GM18505 (cell line): ENCODE measurements around the gene NDRG2.
"Not testable (repeated sequence)": the region's sequence is repeated elsewhere in the genome, so short reads cannot be mapped to it uniquely, and the experiment has no call there.

ENCODE experiments used
- ATAC-seq: cut with Tn5 transposase; IDR thresholded peaks from one replicate; pipeline ENCODE4 v1.9.1; 2021; ENCODE audit not compliant: unreplicated experiment
- POLR2A ChIP-seq: IDR thresholded peaks from 4 replicates; pipeline ENCODE4 v1.6.1; 2011; ENCODE audit warnings: borderline replicate concordance; ENCODE audit not compliant: insufficient read depth, insufficient read length; ENCODE audit errors: extremely low read depth

Gene NDRG2

DNA sequence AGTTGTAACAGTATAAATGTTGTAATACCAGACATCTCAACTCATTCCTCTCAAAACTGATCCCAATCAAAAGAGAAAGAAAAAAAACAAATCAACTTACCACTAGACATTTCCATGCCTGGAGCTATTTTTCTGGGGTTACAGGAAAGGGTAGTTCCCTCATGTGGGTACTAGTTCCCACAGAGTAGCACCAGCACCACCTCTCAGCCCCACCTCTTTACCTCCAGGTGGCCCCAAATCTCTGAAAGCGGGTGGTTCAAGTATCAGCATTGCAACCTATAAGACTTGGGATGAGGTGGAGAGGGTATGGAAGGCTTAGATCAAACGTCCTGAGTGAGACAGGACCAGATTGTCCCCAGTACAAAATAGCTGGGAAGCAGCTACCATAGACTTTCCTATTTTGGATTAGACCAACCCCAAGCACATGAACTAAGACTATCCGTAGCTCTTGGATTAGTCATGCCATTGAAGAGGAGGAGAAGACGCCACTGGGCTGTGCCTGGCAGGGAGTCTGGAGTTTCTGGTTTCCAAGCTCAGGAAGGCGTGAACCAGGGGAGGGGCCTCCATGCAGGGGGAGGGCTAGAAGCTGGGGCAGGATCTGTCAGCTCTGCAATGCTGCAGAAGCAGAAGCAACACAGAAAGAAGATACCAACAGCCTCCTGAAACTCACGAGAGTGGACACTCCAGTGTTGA lies 26.0 kb downstream of the NDRG2 start, which contains the start of gene SLC39A2:
Gene SLC39A2 (plus strand): TSS at position 620 of the 693 bp plus-strand sequence. CDS start 154 bp downstream, outside the sequence.
- no peak for TF ChIP-seq POLR2A
- ATAC-seq = no peak

DNA sequence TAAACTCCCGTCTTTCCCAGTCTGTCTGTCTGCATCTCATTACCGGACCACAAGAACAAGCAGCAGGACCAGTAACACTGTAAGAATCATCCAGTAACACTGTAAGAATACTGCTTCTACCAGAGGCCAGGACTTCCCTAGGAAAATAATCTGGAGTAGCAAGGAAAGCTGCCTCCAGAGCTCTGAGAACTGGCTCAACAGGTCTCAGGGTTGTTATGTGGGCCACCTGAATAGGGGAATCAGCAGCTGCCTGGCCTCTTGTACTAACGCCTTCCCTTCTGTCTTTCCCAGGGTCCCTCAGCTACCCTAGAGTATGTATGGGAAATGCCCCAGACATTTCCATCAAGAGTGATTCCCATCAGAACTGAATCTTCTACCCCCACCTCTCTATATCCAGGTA lies 26.7 kb downstream of the NDRG2 start:
- no peak for ATAC-seq

DNA sequence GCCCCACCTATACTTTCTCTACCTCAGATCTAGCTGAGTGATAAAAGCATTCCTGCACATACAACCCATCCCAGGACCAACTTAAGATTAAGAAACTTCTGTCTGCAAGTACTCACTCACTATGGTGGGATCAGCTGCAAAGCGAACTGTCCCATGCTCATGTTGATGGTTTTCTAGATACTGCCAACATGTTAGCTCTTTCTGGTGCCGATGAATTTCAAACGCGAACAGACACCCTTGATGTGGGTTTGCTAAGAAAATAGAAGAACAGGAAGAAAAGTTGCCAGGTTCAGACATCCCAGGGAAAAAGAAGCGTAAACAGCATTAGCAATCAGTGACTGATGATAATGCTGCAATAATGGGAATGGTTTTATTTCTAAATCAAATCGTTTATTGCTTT lies 27.3 kb downstream of the NDRG2 start:
- no peak for TF ChIP-seq POLR2A
- ATAC-seq = no peak

More for the DNA sequence above, 26.7 kb downstream of the NDRG2 start:
- no peak for TF ChIP-seq POLR2A

DNA sequence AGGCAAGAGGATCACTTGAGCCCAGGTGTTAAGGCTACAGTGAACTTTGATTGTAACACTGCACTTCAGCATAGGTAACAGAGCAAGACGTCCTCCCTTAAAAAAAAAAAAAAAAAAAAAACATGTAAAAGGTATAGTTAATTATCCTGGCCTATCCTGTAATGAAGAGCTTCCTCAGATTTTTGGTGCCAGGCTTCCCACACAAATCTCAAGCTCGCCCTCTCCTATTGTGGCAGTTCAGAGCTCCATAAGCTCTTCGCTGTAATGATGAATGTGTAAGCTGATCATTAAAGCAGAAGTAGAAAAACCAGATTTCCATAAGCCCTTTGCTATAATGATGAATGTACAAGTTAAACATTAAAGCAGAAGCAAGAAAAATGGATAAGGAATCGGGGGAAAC lies 27.7 kb downstream of the NDRG2 start:
- TF ChIP-seq POLR2A = no peak
- no peak for ATAC-seq

DNA sequence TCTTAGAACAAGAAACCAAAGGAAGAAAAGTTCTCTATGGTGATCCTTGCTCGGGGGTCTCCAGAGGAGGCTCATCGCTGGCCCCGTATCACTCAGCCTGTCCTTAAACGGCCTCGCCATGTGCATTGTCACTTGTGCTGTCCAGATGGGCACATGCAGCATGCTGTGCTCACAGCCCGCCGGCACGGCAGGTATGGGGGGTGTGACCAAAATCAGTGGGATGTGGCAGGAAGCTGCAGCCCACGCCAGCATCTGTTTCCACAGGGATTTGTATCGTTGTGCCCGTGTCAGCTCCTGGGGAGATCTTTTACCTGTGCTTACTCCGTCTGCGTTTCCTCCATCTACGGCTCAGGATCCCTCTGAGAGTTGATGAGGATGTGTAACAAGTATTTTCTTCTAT lies 28.3 kb downstream of the NDRG2 start:
- TF ChIP-seq POLR2A = no peak
- ATAC-seq = no peak

DNA sequence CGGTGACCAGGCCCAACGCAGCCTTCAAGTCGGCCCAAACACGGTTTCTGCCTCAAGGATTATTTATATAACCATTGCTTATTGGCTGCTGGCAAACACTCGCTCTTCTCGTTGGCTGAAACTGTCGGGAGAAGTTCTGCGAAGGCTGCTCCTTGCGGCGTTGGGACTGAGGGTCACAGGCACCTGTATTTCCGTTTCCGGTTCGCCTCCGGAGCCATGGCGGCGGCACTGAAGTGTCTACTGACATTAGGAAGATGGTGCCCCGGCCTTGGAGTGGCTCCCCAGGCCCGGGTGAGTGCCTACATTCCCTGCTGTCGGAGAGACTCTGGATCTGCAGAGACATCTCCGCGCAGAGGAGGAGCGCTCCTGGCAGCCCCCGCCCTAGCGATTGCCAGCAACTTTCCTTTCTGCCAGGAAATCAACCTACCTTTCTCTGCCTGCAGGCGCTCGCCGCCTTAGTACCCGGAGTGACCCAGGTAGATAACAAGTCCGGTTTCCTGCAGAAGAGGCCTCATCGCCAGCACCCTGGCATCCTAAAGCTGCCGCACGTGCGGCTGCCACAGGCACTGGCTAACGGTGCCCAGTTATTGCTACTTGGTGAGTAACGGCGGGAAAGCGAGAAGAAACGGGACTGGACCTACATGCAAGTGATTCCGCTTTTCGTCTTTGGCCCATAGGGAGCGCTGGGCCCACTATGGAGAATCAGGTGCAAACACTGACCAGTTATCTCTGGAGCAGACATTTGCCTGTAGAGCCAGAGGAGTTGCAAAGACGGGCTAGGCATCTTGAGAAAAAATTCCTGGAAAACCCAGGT lies 34.9 kb downstream of the NDRG2 start, which contains the start of gene METTL17:
Gene METTL17 (plus strand): TSS at position 194 of the 814 bp plus-strand sequence. CDS start 23 bp downstream, at position 217.
- ATAC-seq = peak; percentile 92
- peak; percentile 88 for TF ChIP-seq POLR2A

DNA sequence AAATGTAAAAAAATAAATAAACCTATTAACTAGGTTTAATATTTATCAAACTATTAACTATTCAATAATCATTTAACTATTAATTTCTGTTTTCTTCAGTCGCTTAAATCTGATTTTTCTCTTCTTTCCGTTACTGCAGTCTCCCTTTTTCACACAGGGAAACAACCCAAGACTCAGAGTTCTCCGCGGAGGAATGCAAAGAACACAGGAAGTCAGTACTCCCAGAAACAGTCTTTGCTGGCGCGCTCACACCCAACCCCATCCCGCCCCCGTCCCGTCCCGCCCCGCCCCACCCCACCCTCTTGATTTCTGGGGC lies 35.4 kb downstream of the NDRG2 start:
- ATAC-seq = no peak
- TF ChIP-seq POLR2A = peak; percentile 38

DNA sequence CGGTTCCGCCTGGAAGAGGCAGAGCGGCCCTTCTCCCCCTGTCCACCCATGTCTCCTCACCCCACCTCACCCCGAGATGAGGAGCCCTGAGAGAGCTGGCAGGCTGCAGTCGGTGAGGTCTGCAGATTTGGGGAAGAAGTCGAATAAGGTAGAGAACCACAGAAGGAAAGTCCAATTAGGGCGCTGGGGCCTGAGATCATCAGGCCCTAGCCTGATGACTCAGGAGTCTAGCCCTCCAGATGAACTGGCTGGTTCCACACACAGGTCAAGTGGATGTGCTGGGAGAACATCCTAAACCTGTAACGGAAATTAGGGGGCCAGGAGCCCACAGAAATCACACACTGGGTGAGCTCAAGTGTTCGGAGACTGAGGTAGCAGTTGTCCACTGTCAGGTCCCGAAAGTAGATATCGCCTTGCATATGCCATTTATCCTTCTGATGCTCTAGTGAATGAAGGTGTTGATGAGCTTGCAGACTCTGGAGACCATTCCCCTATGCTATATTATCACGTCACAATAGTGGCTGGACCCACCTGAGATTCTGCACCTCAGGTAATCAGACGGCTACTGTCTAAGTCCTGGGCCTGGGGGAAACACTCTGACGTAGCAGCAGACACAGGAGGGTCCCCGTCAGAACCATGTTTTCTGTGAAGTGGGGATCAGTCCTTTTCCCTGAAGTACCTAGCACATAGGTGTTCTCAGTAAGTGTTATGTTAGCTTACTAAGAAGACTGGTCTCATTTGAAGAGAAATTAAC lies 36.0 kb downstream of the NDRG2 start:
- TF ChIP-seq POLR2A = no peak
- no peak for ATAC-seq

DNA sequence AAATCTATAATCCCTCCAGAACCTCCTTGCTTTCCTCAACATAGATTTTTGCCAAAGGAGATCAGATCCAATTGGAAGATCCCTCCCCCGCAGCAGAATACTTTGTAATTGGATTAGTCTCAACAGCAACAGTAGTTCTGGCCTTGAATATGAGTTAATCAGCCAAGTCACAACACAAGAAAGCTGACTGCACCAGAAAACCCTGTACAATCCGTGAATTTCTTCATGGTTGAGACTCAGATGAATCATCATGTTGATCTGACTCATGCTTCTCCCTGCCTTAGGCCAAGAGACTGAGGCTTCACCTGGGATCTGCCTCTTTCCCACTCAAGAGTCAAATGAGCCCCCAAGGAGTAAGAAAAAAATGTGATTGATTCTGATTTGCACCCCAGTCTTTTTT lies 38.0 kb downstream of the NDRG2 start:
- no peak for ATAC-seq
- no peak for TF ChIP-seq POLR2A

DNA sequence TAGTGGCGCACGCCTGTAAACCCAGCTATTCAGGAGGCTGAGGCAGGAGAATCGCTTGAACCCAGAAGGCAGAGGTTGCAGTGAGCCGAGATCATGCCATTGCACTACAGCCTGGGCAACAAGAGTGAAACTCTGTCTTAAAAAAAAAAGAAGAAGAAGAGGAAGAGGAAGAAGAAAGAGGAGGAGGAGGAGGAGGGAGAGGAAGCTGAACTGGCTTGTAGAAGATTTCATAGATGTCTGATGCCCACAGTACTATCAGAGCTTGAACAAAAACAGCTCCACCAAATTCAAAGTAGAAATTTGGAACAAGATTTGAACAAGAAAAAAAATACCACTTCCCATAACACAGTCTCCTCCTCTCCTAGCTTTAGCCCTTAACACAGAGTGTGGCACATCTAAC lies 39.2 kb downstream of the NDRG2 start:
- ATAC-seq = not testable (repeated sequence)

DNA sequence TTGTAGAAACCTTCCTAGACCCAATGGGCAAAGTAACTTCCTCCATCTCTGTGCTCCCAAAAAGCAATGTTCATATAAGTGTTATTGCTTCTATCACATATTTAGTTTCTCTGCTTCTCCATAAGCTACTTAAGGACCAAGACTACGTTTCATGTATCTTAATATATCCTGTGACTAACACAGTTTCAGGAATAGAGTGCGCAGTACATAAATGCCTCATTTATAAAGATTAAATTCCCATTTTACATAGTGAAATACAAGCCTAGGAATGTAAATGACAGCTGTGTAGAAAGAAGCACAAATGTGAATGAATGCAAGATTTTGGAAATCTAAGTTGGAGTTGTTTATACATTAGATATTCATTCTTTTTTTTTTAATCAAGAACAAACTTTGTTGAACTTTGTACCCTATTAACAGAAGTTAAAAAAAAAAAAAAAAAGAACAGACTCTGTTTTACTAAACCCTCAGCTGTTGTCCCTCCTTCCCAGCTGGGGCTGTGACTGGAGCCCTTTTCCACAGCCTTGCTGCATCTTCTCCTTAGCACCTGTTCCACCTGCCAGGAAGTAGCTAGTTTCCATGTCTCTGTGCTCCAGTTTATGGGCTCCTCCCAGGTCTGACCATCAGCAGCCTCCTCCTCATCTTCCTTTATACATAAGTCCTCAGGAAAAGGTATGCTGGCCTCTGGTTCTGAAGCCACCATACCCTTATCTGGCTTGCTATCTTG lies 42.1 kb downstream of the NDRG2 start:
- TF ChIP-seq POLR2A = no peak
- no peak for ATAC-seq

DNA sequence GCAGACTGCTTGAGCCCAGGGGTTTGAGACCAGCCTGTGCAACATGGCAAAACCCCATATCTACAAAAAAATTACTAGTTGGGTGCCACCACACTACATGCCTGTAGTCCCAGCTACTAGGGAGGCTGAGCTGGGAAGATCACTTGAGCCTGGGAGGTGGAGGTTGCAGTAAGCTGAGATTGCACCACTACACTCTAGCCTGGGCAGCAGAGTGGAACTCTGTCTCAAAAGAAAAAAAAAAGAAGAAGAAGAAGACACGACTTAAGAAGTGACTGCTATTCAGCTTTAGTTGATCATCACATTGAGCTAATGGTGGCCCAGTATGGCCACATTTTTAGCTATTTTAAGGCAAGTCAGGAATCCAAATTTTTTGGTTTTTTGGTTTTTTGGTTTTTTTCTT lies 44.0 kb downstream of the NDRG2 start:
- TF ChIP-seq POLR2A = no peak
- ATAC-seq = no peak

DNA sequence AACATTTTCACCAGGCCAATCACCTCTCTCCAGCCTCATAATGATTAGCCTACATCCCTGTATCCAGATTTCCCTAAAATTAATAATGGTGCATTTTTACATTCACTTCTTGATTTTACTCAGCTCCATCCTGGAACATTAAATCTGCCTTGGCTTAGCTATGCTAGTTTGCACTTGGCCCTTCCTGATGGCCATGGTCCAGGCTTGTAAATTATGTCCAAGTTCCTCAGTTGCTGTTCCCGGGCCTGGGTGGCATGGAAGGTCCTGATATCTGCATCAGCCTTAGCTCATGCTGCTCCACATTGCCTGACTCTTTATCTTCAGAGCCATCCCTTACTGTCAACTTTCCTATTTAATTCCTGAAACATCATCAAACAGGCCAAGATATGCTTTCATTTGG lies 46.2 kb downstream of the NDRG2 start:
- no peak for ATAC-seq
- TF ChIP-seq POLR2A = no peak
